HG03175 (cell line): ENCODE measurements around the gene TAAR8.
A peak's percentile ranks its signal among the peaks of the same experiment; 100 is the strongest.
"Not testable (repeated sequence)": the region's sequence is repeated elsewhere in the genome, so short reads cannot be mapped to it uniquely, and the experiment has no call there.

Source experiments
- ATAC-seq: cut with Tn5 transposase; IDR thresholded peaks from one replicate; pipeline ENCODE4 v1.9.1; 2021; ENCODE audit warnings: mild to moderate bottlenecking, moderate library complexity; ENCODE audit not compliant: unreplicated experiment

TAAR8 gene

GRCh38 chr6:132544826-132545225 lies 7.6 kb upstream of the TAAR8 start:
- ATAC-seq, result no peak

GRCh38 chr6:132548746-132549463 lies 3.6 kb upstream of the TAAR8 start:
- no peak for ATAC-seq

- no peak for ATAC-seq
These were observed 1.3 kb upstream of the TAAR8 start for GRCh38 chr6:132551214-132551613.

- ATAC-seq, result not testable (repeated sequence)
These were observed 7.6 kb downstream of the TAAR8 start for GRCh38 chr6:132560087-132560486.

- ATAC-seq, result no peak
These were observed 13.9 kb downstream of the TAAR8 start for GRCh38 chr6:132566404-132566803.

GRCh38 chr6:132567566-132567965 lies 15.1 kb downstream of the TAAR8 start:
- ATAC-seq, result no peak

GRCh38 chr6:132568611-132569010 lies 16.1 kb downstream of the TAAR8 start:
- no peak for ATAC-seq

GRCh38 chr6:132569170-132569569 lies 16.7 kb downstream of the TAAR8 start:
- no peak for ATAC-seq

GRCh38 chr6:132570221-132570777 lies 17.8 kb downstream of the TAAR8 start, which contains the start of gene TAAR6:
TSS of gene TAAR6 (plus strand) at chr6:132570322. CDS start at chr6:132570322, 0 bp downstream.
- ATAC-seq, result no peak

GRCh38 chr6:132571774-132572173 lies 19.3 kb downstream of the TAAR8 start:
- no peak for ATAC-seq

GRCh38 chr6:132584698-132585097 lies 32.2 kb downstream of the TAAR8 start:
- ATAC-seq, result no peak

- no peak for ATAC-seq
These were observed 35.0 kb downstream of the TAAR8 start for GRCh38 chr6:132587424-132587823.

- no peak for ATAC-seq
These were observed 37.0 kb downstream of the TAAR8 start, which contains the start of gene TAAR5 for GRCh38 chr6:132589454-132589853. TSS of gene TAAR5 (minus strand) at chr6:132589741. CDS start at chr6:132589686, 55 bp downstream.

- ATAC-seq, result no peak
These were observed 37.9 kb downstream of the TAAR8 start for GRCh38 chr6:132590362-132590761.

GRCh38 chr6:132592855-132593254 lies 40.4 kb downstream of the TAAR8 start:
- no peak for ATAC-seq

GRCh38 chr6:132596201-132596600 lies 43.7 kb downstream of the TAAR8 start:
- ATAC-seq, result no peak

- peak; percentile 80 for ATAC-seq
These were observed 46.0 kb downstream of the TAAR8 start for GRCh38 chr6:132598473-132598872.

- not testable (repeated sequence) for ATAC-seq
These were observed 48.4 kb downstream of the TAAR8 start for GRCh38 chr6:132600900-132601299.
